Neutrophil (primary cell): Measurements from ENCODE around the gene PI4K2B.

Experiments
- H3K27ac ChIP-seq: fragments of 200-600 bp; sonication (generic); 2 replicates; pipeline ENCODE4 v1.5.1; 2016; ENCODE audit warnings: mild to moderate bottlenecking, moderate library complexity
- H3K27me3 ChIP-seq: fragments of 200-600 bp; sonication (generic); 2 replicates; pipeline ENCODE4 v1.6.0; 2016; ENCODE audit warnings: mild to moderate bottlenecking
- H3K36me3 ChIP-seq: fragments of 200-600 bp; sonication (generic); 2 replicates; pipeline ENCODE4 v1.5.1; 2017
- H3K4me1 ChIP-seq, 2 experiments: fragments of 200-600 bp in 1 of 2; sonication (generic) in 1 of 2; 1 replicate in 1 of 2; 2 replicates in 1 of 2; pipeline versions ENCODE4 v1.5.1 to v1.6.1; 2013 to 2016; ENCODE audit warnings: low read depth in 1 of 2, low read length in 1 of 2, mild to moderate bottlenecking in 1 of 2, moderate library complexity in 1 of 2; ENCODE audit not compliant: control insufficient read depth in 1 of 2, insufficient read depth in 1 of 2
- H3K4me3 ChIP-seq, 2 experiments: fragments of 200-600 bp in 1 of 2; sonication (generic) in 1 of 2; 1 replicate in 1 of 2; 2 replicates in 1 of 2; pipeline ENCODE4 v1.5.1; 2013 to 2016; ENCODE audit warnings: low read depth in 1 of 2, low read length in 1 of 2, mild to moderate bottlenecking in 1 of 2, moderate library complexity in 1 of 2
- H3K9me3 ChIP-seq: fragments of 200-600 bp; sonication (generic); 2 replicates; pipeline ENCODE4 v1.5.1; 2016
- TF ChIP-seq, protein P1 (sequence below): fragments of 200-600 bp; sonication (generic); IDR thresholded peaks from 2 replicates; pipeline ENCODE4 v1.5.1; 2016; ENCODE audit warnings: antibody characterized with exemption

The PI4K2B gene

DNA sequence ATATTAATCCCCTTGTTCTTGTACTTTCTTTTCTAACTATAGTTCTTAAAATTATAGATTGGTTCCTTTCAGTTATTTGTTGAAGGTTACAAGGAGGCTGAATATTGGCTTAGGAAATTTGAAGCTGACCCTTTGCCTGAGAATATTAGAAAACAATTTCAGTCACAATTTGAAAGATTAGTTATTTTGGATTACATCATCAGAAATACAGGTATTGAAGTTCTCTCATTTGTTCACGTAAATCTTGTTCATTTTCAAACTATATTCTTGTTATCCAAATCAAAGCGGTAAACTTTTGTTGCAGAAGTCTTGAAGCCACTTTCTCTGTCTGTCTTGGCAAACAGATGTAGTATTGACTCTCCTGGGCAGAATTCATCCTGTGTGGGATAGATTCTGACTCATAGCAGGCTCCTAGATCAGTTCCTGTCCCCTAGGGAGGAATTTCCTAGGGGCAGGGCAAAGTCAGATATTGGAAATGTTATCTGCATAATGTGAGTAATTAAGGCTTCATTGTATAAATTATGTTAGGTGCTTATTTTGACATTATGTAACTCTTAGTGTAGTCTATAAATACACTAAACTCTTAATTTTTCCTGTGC is 25.2 kb downstream of the PI4K2B start:
- TF ChIP-seq, protein P1, sequence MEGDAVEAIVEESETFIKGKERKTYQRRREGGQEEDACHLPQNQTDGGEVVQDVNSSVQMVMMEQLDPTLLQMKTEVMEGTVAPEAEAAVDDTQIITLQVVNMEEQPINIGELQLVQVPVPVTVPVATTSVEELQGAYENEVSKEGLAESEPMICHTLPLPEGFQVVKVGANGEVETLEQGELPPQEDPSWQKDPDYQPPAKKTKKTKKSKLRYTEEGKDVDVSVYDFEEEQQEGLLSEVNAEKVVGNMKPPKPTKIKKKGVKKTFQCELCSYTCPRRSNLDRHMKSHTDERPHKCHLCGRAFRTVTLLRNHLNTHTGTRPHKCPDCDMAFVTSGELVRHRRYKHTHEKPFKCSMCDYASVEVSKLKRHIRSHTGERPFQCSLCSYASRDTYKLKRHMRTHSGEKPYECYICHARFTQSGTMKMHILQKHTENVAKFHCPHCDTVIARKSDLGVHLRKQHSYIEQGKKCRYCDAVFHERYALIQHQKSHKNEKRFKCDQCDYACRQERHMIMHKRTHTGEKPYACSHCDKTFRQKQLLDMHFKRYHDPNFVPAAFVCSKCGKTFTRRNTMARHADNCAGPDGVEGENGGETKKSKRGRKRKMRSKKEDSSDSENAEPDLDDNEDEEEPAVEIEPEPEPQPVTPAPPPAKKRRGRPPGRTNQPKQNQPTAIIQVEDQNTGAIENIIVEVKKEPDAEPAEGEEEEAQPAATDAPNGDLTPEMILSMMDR, result no peak
- H3K27ac ChIP-seq, result no peak overlapping the region
- peaks cover 36% of the 10 kb centered on the region for H3K36me3 ChIP-seq

DNA sequence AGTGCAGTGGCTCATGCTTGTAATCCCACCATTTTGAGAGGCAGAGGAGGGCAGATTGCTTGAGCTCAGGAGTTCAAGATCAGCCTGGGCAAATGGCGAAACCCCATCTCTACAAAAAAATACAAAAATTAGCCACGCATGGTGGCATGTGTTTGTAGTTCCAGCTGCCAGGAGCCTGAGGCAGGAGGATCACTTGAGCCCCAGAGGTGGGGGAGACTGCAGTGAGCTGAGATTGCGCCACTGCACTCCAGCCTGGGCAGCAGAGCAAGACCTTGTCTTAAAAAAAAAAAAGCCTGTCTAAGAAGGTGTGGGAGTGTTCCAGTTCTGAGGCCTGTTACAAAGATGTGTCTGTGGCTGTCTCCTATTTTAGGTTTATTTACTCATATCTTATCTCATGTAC is 38.0 kb downstream of the PI4K2B start:
- H3K27me3 ChIP-seq, result no peaks in the 10 kb centered on the region
- no peaks in the 10 kb centered on the region for H3K4me1 ChIP-seq
- no peak overlapping the region for H3K4me3 ChIP-seq
- peaks cover 61% of the 10 kb centered on the region for H3K36me3 ChIP-seq
- H3K27ac ChIP-seq, result no peak overlapping the region
- H3K9me3 ChIP-seq, result no peaks in the 10 kb centered on the region
- TF ChIP-seq, protein P1, result no peak

More for the DNA sequence above, 25.2 kb downstream of the PI4K2B start:
- H3K27me3 ChIP-seq, result no peaks in the 10 kb centered on the region
- H3K9me3 ChIP-seq, result no peaks in the 10 kb centered on the region
- H3K4me3 ChIP-seq, result no peak overlapping the region
- H3K4me1 ChIP-seq, result no peaks in the 10 kb centered on the region

DNA sequence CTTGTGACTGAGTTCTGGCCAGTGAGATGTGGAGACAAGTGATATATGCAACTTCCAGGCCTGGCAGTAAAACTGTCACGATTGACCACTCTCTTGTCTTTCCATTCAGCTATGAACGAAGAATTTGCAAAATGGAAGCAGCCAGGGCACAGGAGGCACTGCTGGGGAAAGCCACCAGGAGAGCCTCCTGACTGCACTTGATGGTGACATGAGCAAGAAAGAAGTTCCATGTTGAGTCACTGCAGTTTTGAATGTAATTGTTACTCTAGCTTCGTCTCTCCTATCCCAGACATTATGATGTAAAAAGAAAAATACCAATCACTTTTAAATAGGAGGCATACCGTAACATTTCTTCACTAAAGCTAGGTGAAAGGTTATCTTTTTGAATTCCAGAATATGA is 46.4 kb downstream of the PI4K2B start:
- Histone ChIP-seq H3K27ac (no peak overlapping the region), H3K4me1 (no peaks in the 10 kb centered on the region), H3K27me3 (no peaks in the 10 kb centered on the region), H3K4me3 (no peak overlapping the region), H3K9me3 (no peaks in the 10 kb centered on the region), H3K36me3 (peaks cover 51% of the 10 kb centered on the region)
- TF ChIP-seq, protein P1, result no peak

DNA sequence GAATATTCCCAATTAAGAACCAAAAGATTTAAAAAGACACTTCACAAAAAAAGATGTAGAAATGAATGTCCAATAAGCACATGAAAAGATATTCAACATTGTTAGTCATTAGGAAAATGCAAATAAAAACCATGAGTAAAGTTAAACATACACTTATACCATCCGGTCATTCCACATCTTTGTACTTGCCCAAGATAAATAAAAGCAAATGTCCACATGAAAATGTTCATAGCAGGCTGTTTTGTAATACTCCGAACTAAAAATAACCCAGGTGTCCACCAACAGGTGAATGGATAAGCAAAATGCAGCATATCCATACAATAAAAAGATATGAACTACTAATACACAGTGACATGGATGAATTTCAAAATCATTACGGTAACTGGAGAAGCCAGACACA is 50.1 kb downstream of the PI4K2B start:
- no peak overlapping the region for H3K4me3 ChIP-seq
- H3K36me3 ChIP-seq, result peaks cover 20% of the 10 kb centered on the region
- H3K27ac ChIP-seq, result no peak overlapping the region
- H3K9me3 ChIP-seq, result no peaks in the 10 kb centered on the region
- H3K27me3 ChIP-seq, result no peaks in the 10 kb centered on the region
- H3K4me1 ChIP-seq, result no peaks in the 10 kb centered on the region
- TF ChIP-seq, protein P1, result no peak

DNA sequence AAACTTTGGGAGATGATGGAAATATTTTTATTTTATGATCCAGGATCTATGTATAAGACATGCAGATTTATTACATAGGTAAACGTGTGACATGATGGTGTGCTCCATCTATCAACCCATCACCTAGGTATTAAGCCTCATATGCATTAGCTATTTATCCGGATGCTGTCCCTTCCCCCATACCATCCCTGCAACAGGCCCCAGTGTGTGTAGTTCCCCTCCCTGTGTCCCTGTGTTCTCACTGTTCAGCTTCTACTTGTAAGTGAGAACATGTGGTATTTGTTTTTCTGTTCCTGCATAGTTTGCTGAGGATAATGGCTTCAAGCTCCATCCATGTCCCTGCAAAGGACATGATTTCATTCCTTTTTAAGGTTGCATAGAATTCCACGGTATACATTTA is 50.6 kb downstream of the PI4K2B start:
- TF ChIP-seq, protein P1, result no peak
- Histone ChIP-seq H3K36me3 (peaks cover 16% of the 10 kb centered on the region), H3K27ac (no peak overlapping the region), H3K4me3 (no peak overlapping the region), H3K4me1 (no peaks in the 10 kb centered on the region), H3K9me3 (no peaks in the 10 kb centered on the region), H3K27me3 (no peaks in the 10 kb centered on the region)
